ENCODE results near the gene FOXS1. TPM values are rescaled to one million over a fixed set of nuclear protein-coding genes. Genes with fewer than 3 reads are reported as not detected.

Gene FOXS1
- total RNA-seq, 6 experiments from 2014 or later = 0.15 to 0.31 TPM; not detected in 4

- no peak for ATAC-seq
Measured at GRCh38 chr20:31871618-31871954, 26.2 kb upstream of the FOXS1 start.

DNA sequence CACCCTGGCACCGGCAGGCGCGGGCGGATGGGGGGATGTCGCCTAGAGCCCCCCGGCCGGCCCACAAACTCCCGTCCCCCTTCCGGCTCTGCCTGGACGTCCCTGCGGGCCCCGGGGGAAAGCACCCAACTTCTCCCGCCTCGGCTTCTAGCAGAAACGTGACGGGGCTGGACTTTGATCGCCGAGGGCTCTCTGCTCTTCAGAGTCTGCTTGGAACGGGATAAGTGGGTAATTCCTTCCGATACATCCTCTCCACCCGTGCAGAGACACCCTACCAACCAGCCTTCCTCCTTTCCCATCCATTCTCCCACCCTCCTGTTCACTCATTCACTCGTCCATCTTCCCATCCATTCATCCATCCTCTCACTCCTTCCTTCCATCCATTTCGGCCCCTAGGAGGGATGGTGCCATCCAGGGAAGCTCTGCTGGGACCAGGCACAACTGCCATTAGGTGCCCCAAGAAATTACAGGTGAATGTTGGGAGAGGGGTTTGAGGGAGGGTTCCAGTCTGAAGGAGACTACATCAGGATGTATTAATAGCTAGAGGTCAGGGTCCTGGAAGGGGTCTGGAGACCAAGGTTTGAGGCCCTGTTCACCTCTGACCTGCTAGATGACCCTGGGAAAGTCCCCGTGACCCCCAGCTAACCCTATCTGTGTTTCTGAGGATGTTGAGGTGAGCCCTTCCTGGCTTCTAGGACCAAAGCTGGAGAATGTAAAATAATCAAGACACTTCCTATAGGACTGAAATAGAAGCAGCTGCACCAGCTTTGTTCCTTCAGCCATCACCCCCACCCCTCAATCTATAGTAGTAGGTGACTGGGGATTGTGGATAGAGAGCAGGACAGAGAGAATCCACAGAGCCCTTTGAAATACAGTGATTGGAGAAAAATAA lies 25.6 kb upstream of the FOXS1 start:
- intact Hi-C loops (cut with DNase I) = no loop called here
- peak in 3 of 4 donors; percentile 9 to 27 (median 19) for ATAC-seq
- WGBS (ENCODE audit: insufficient coverage, low coverage, low lambda C conversion rate, missing lambda C conversion rate) = 47% methylated on average over 3 of the region's 24 CpGs

More at GRCh38 chr20:31871618-31871954, 26.2 kb upstream of the FOXS1 start:
- Histone ChIP-seq H3K27me3 (no peaks in the 10 kb centered on the region), H3K36me3 (no peaks in the 10 kb centered on the region), H3K9me3 (no peaks in the 10 kb centered on the region), H3K27ac (no peak overlapping the region), H3K4me3 (no peak overlapping the region), H3K4me1 (peaks cover 0 to 8% (median 2%) of the 10 kb centered on the region in 4 donors)
- TF ChIP-seq CTCF (IDR thresholded peaks at IDR 0.05) = no peak
- no peak for TF ChIP-seq POLR2A (IDR thresholded peaks at IDR 0.05)
- DNase-seq = no peak
- no CpG with 5 or more reads among the region's 1 CpG for WGBS (ENCODE audit: insufficient coverage, low coverage, low lambda C conversion rate, missing lambda C conversion rate)
- intact Hi-C loops (cut with DNase I) = no loop called here

DNA sequence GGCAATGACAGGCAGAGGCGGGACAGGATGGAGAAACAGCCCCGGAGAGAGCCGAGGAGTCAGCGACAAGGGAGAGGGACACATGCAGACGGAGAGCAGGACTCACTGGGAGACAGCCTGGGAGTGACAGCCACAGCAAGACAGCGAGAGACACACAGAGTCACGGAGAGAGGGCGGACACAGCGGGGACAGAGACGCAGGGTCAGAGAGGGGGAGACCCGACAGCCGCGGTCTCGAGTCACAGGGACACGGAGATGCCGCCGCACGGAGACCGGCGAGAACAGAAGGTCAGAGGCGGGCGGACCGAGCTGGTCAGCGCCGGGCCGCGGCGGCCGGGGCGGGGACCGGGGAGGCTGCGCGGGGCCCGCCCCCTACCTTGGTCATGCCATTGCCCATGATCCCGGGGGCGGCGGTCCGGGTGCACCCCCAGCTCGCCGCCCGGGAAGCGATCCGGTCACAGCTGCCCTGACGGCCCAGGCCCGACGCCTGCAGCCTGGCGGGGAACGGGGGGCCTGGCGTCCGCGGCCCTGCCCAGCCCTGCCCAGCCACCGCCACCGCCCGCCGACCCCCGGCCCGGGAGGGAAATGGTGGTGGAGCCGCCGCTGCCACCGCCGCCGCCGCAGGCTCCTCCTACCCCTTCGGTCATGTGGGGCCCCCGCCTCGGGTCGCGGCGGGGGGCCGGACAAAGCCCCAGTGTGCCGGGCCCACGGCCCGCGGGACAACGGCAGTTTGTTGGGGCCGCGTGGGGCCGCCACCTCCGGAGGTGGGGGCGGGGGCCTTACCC lies 24.7 kb upstream of the FOXS1 start, which contains the start of the genes DUSP15 and TTLL9:
DUSP15 (minus strand) TSS at position 586 of the 784 bp plus-strand sequence; CDS start at position 396, 190 bp downstream.
TTLL9 (plus strand) TSS at position 693 of the 784 bp plus-strand sequence. CDS start 493 bp downstream, outside the sequence.
- Histone ChIP-seq H3K36me3 (no peaks in the 10 kb centered on the region), H3K4me1 (peaks cover 0 to 8% (median 2%) of the 10 kb centered on the region in 4 donors), H3K4me3 (peak within 1 kb of the TSS; percentile 51 to 58 (median 54)), H3K27ac (no peak within 1 kb of the TSS), H3K9me3 (no peaks in the 10 kb centered on the region), H3K27me3 (no peaks in the 10 kb centered on the region)
- peak; percentile 88 to 91 (median 90) for ATAC-seq
- 1% methylated on average over 16 of the region's 80 CpGs for WGBS (ENCODE audit: insufficient coverage, low coverage, low lambda C conversion rate, missing lambda C conversion rate)
- intact Hi-C loops (cut with DNase I) = no loop called here
- peak in 1 of 3 donors; percentile 55 for DNase-seq
- TF ChIP-seq POLR2A (IDR thresholded peaks at IDR 0.05) = no peak
- no peak for TF ChIP-seq CTCF (IDR thresholded peaks at IDR 0.05)

More for the DNA sequence above, 25.6 kb upstream of the FOXS1 start:
- H3K27ac ChIP-seq = no peak overlapping the region
- H3K4me1 ChIP-seq = peaks cover 0 to 8% (median 2%) of the 10 kb centered on the region in 4 donors
- no peaks in the 10 kb centered on the region for H3K9me3 ChIP-seq
- no peak for DNase-seq
- no peaks in the 10 kb centered on the region for H3K27me3 ChIP-seq
- TF ChIP-seq CTCF (IDR thresholded peaks at IDR 0.05) = no peak
- TF ChIP-seq POLR2A (IDR thresholded peaks at IDR 0.05) = no peak
- H3K36me3 ChIP-seq = no peaks in the 10 kb centered on the region
- peak overlapping the region; percentile 51 to 58 (median 54) for H3K4me3 ChIP-seq

DNA sequence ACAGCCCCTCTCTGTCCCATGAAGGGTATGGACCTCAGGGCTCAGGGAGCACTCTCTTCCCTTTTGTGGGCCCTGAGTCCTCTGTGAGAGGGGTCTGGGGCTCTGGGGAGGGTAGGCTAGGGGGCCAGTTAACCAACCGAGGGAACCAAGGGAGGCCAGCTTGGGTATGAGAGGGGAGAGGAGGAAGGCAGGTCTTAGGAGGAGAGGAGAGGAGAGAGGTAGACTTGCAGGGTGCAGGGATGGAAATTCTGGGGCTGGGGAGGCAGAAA lies 24.2 kb upstream of the FOXS1 start:
- intact Hi-C loops (cut with DNase I) = no loop called here
- TF ChIP-seq POLR2A (IDR thresholded peaks at IDR 0.05) = no peak
- TF ChIP-seq CTCF (IDR thresholded peaks at IDR 0.05) = no peak
- H3K9me3 ChIP-seq = no peaks in the 10 kb centered on the region
- H3K4me1 ChIP-seq = peaks cover 0 to 8% (median 2%) of the 10 kb centered on the region in 4 donors
- peak overlapping the region; percentile 51 to 58 (median 54) for H3K4me3 ChIP-seq
- ATAC-seq (no peak), DNase-seq (no peak)
- H3K27me3 ChIP-seq = no peaks in the 10 kb centered on the region
- H3K36me3 ChIP-seq = no peaks in the 10 kb centered on the region
- 0% methylated on average over 1 of the region's 1 CpG for WGBS (ENCODE audit: insufficient coverage, low coverage, low lambda C conversion rate, missing lambda C conversion rate)
- H3K27ac ChIP-seq = no peak overlapping the region

All from right lobe of liver (tissue), 6 donors.